ENCODE data around the gene NTMT2.
"Not testable (repeated sequence)": the region's sequence is repeated elsewhere in the genome, so short reads cannot be mapped to it uniquely, and the experiment has no call there.

The NTMT2 gene

GRCh38 chr1:170162459-170163246 lies 16.9 kb downstream of the NTMT2 start:
- peak; percentile 97 for DNase-seq

- DNase-seq = no peak
Observed at GRCh38 chr1:170164103-170164763, 18.5 kb downstream of the NTMT2 start.

DNA sequence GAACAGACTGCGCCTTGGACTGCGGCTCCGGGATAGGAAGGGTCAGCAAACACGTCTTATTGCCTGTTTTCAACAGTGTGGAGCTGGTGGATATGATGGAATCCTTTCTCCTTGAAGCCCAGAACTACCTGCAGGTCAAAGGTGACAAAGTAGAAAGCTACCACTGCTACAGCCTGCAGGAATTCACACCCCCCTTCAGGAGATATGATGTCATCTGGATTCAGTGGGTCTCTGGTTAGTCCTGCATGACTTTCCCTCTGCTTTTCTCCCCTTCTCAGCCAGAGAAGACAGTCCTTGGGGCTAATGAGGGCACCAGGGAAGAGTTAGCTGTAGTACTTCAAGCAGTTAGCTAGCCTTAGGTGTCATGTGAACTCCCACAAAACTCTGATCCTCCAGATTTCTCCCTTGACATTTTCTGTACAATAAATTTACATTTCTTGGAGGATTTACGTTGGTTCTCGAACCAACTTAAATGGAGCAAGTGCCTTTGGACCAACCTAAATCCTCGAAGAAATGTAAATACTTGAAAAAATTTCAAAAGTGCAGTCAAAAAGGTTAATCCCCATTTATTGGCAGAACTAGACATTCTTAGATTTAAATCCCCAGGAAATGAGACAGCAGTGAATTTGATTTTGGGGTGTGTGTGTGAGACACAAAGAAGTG lies 20.9 kb downstream of the NTMT2 start:
- no peak for DNase-seq

GRCh38 chr1:170168265-170168664 lies 22.5 kb downstream of the NTMT2 start:
- DNase-seq = peak; percentile 71

- DNase-seq = not testable (repeated sequence)
Observed at GRCh38 chr1:170170513-170170912, 24.8 kb downstream of the NTMT2 start.

GRCh38 chr1:170174395-170174794 lies 28.6 kb downstream of the NTMT2 start:
- DNase-seq = no peak

GRCh38 chr1:170175041-170175440 lies 29.3 kb downstream of the NTMT2 start:
- DNase-seq = no peak

GRCh38 chr1:170175484-170175883 lies 29.7 kb downstream of the NTMT2 start:
- peak; percentile 48 for DNase-seq

- DNase-seq = no peak
Observed at GRCh38 chr1:170176772-170177171, 31.0 kb downstream of the NTMT2 start.

DNA sequence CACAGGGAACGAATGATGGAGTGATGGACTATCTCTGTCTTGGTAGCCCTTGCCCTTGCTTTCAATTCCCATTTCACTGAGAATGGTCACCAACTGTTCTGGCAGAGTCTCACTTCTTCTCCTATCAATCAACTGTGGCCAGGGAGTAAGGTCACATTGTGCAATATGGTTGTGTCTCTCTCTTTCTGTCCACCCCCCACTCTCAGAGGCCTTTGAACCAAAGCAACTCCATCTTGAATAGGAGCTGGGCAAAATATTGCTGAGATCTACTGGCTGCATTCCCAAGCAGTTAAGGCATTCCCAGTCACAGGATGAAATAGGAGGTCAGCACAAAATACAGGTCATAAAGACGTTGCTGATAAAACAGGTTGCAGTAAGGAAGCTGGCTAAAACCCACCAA lies 36.7 kb downstream of the NTMT2 start:
- DNase-seq = no peak

GRCh38 chr1:170192546-170192945 lies 46.8 kb downstream of the NTMT2 start:
- no peak for DNase-seq

GRCh38 chr1:170194451-170194850 lies 48.7 kb downstream of the NTMT2 start:
- DNase-seq = peak; percentile 54

DNA sequence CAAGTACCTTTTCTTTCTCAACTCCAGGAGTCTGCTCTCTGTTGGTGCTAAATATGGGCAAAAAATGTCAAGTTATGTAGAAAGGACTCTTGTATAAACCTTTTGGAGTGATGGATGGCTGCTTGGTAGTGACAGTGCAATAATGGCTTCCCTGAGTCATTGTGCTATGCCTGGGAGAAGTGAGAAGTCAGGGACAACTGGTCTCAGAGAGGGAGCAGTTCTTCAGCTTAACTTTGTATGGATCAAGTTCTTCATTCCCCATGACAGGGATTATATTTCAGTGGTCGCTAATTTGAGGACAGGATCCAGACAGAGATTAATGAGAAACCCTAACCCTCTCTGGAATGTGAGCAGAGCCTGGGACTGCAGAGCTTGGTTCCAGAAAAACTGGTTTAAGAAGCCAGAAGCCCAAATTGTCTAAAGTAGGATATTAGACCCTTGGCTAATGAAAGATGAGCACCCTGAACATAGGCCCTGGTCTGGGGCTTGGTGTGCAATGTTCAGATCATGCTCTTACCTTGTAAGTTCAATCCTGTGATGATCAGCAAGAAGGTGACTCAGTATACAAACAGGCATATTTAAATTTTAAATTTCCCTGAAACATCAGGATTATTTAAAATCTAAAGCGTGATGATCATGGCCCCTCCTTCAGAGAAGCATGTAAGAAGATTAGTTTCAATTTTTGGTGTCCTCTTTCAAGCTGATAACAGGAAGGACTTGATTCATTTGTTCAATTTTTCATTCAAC lies 50.9 kb downstream of the NTMT2 start:
- peak; percentile 71 for DNase-seq

DNA sequence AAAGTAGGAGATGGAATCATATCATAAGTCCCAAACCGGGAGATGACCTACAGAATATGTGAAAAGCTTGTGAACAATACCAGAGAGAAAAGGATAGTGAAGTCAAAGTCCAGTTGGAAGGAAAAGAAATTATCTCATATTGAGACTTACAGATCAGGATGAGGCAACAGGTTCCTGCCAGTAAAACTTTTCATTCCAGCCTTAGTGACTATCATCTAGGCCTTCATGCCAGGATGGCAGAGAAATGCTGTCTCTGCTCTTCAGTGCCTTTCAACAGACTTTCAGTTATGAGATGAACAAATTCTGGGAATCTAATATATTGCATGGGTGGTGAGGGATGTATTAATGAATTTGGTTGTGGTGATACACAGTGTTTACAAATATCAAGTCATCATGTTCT lies 52.3 kb downstream of the NTMT2 start:
- no peak for DNase-seq

DNA sequence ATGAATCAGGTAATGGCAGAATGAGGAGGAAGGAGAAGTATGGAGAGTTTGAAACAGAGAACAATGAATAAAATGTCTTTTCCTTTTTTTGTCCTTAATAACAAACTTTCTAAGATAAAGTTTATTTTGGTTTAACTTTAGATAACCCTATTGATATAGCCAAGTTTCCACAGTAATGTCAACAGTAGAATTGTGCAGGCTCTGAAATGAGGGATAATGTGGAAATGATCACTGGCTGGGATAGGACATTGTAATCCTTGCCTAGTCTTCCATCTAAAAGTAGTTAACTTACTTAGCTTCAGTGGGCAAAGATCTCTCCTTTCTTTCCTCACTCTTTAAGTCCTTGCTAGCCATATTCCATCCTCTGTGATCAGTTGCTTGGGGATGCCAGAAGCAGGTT lies 52.8 kb downstream of the NTMT2 start:
- DNase-seq = no peak

- no peak for DNase-seq
Observed at GRCh38 chr1:170200161-170200560, 54.4 kb downstream of the NTMT2 start.

- peak; percentile 71 for DNase-seq
Observed at GRCh38 chr1:170200621-170201397, 55.0 kb downstream of the NTMT2 start.

- DNase-seq = no peak
Observed at GRCh38 chr1:170203693-170204092, 57.9 kb downstream of the NTMT2 start.

GRCh38 chr1:170204121-170204520 lies 58.4 kb downstream of the NTMT2 start:
- peak; percentile 81 for DNase-seq

GRCh38 chr1:170205301-170205700 lies 59.5 kb downstream of the NTMT2 start:
- no peak for DNase-seq

- no peak for DNase-seq
Observed at GRCh38 chr1:170209125-170209524, 63.4 kb downstream of the NTMT2 start.

GRCh38 chr1:170210142-170210541 lies 64.4 kb downstream of the NTMT2 start:
- no peak for DNase-seq

Measured in fibroblast of upper back skin (primary cell).